ENCODE results near the gene TASOR2. TPM values are rescaled to one million over a fixed set of nuclear protein-coding genes. Genes with fewer than 3 reads are reported as not detected.
A peak's percentile ranks its signal among the peaks of the same experiment; 100 is the strongest.

Gene TASOR2, protein sequence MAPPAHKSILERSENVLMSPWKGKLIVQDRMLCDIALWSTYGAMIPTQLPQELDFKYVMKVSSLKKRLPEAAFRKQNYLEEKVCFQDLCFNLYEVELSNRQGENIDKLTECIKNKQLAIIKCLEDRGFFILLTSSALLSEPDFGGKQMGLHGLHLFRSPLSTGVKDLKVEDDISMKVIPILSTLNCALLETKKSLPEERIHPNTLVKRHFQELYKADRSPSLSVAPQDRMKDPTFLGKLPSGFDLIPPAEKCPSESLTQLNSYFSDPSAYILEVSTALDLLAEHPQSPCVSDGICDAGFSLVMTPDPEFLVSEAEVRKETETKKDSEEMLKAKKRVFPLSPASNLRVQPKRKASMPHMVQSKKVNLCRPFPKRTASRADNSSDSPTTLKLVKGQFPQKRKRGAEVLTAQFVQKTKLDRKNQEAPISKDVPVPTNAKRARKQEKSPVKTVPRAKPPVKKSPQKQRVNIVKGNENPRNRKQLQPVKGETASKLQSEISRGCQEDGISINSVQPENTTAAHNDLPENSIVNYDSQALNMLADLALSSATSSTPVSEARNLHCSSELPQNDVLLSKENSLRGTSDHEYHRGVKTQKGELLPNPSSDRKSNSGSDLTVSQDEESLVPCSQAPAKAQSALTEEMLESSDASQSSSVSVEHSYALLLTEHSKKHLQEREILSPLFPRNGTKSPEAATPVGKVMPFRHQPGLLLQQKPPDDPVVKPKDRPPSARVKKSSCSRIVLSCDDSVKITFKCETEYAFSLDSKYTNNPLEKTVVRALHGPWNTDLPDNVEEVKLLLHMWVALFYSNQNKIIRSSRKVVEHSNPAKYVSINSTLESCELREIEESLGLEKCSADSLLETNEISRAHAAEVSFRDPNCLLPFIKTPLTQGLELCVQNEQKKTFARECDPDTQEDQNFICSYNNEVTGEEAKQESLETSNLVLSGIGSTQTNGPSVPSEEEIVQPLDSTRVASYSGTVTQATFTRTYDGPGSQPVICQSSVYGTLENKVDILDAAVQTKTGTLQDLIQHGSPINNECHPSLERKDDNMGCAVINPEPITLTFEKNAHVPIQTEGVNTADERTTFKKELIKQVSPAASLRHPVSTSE (N-terminal part only)
- 72.6 and 74.4 TPM in 2 replicates for total RNA-seq (2014; rRNA removed; shearing (Covaris generic))
- polyA plus RNA-seq (2015; cell fraction: cytosol; rRNA removed) = 18.7 and 24.0 TPM in 2 replicates
- polyA plus RNA-seq (2015; cell fraction: nucleus; rRNA removed) = 82.1 and 112 TPM in 2 replicates

DNA sequence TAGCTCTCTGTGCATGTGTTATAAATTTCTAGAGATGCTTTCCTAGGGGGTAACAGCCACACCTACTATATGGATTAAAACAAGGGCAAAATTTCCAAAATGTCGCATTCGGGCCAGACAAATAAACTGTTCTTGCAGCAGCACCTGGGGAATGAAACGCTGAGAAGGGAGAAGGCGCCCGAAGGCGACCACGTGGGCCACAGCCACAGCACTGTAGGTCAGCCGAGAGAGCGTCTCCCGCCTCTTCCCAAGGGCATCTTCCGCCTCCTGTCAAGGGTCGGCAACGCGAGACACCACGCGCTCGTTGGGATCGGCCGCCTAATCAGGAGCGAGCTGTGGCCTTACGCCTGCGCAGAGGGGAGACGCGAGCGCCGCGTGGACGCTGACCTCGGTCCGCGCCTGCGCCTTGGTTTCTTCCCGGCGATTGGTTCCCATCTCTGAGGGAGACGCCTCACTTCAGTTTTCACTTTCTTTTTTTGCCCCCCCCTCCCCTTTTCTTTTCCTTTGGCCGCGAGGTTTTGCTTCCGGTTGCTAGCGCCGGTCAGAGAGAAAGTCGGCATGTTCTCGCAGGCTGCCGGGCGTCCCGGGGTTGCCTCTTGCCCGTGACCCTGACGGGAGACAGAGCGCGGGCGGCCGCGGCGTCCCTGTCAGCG lies at the start of gene TASOR2:
Gene TASOR2, plus strand, starts transcription at position 521 of the 653 bp plus-strand sequence. CDS start 35,805 bp downstream, outside the sequence.
- peak; percentile 98 for DNase-seq (ENCODE audit: low read depth)

DNA sequence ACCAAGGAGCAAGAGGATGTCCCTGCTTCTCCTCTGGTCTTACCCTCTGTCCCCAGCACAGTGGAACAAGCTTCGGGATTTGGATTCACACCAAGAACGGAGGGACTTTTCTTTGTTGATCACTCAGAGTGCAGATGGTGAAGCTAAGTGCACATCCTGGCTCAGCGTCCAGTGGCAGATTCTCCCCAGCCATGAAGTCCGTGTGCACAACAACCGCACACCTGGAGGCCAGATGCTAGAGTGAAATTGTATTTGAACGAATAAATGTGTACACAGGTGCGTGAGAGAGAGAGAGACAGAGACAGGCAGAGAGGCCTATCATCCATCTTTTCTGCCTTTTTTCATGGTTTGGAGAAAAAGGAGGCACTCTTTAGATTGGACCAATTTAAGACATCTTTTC lies 49.7 kb upstream of the TASOR2 start:
- no peak for DNase-seq (ENCODE audit: low read depth)

DNA sequence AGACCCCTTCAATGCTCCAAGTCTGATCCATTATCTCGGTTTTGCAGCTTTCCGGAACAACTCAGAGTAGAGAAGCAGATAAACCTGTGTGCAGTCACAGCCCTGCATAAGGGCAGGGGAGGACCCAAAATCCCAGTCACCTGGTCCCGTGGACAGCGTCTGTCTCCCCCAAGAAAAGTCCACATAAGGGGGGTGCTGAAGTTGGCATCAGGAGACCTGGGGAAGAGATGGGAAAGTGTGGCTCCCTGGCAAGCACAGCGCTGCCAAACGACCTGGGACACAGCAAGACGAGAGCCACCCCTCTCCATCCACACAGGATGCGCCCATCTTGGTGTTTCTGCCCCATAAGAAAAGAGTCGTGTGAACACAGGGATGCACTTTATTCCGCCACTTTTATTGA lies 46.1 kb upstream of the TASOR2 start:
- DNase-seq (ENCODE audit: low read depth) = no peak

DNA sequence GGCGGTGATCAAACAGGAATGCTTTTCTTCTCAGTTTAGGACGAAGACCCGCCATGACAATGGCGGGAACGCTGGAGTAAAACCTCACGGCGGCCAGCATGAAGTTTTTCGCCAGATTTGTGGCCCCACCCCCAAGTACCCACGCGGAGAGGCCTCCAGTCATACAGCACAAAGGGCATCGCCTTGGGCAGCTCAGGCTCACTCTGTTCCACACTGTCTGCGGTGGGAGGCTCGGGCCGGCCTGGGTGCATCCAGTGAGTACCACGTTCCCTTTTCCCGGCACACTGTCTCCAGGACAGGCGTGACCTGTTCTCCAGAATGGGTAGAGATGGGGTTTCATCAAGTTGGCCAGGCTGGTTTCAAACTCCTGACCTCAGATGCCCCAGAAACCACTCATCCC lies 45.6 kb upstream of the TASOR2 start:
- DNase-seq (ENCODE audit: low read depth) = no peak

DNA sequence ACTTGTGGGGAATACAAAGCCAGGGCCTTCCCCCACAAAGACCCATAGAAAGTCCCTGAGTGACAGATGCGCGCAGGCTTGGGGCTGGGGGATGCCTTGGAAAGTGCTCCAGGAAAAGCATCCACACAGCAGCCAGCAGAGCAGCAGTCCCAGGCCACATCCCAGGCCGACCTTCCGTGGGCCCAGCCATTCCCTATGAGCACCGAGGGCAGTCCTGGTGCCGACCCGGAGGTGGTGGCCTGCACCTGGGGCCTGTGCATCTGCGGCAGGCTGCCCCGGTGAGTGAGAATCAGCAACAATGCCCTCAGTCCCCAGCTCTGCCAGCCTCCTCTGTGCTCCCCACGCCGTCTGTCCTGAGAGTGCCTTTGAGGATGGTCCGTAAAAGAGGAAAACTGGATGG lies 44.6 kb upstream of the TASOR2 start:
- no peak for DNase-seq (ENCODE audit: low read depth)

DNA sequence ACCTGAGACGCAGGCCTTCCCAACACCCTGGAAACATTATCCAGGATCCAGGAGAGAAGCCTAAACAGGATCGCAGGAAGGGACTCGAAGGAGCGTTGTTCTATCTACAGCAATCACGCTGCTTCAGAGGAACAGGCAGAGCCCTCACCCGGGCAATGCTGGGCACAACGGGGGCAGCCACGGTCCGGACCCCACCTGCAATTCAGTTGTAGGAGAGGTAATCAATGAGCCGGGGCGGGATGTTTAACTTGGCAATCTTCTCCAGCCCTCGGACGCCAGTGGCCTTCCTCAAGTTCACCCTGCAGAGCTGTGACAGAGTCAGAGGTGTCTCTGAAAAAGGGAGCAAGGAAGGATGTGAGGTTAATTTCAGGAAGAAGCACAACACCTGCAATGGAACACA lies 44.1 kb upstream of the TASOR2 start:
- no peak for DNase-seq (ENCODE audit: low read depth)

DNA sequence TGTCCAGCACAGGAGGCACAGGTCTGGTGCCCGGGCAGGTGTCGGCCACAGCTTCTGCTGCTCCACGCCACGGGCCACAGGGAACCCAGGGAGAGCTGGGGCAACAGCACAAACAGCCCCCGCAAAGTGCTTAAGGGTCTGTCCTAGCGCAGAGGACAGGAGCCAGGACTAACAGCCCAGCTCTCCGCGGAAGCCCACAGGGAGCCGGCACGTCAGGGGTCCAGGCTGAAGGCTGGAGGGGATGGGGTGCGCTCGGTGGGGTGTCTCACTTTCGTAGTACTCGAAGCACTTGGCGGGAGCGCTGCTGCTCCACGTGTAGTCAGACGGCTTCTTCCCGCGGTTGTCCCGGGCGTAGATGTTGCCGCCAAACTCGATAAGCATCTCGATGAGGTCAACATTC lies 43.1 kb upstream of the TASOR2 start:
- no peak for DNase-seq (ENCODE audit: low read depth)

DNA sequence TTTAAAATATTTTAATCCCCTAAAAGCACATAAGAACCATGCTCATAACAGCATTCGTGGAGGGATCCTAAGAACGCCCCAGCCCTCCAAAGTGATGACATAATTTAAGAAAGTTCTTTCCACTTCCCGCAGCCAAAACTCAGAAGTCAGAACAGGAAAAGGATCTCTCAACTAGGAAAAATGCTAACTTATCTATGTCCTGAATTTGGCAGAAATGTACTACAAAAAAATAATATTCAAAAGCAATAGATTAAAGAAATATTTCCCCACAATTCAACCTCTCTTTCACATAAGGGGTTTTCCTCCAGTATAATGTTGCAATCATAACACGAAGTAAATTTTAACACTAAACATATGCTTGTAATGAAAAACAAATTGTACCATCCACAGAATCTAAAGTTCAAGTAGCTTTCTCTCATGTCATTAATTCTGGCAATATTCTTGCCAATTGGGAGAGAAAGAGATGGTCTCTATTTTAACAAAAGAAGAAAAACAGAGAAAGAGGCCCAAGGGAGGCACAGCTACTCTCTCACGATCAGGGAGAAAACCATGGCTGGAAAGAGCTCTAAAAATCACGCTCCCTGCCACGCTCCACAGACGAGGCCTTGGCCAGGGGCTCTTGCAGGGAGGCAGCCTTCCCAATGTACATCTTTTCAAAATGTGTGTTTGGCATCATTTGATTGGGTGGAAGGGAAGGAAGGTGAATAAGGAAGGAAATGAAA lies 41.1 kb upstream of the TASOR2 start:
- DNase-seq (ENCODE audit: low read depth) = no peak

DNA sequence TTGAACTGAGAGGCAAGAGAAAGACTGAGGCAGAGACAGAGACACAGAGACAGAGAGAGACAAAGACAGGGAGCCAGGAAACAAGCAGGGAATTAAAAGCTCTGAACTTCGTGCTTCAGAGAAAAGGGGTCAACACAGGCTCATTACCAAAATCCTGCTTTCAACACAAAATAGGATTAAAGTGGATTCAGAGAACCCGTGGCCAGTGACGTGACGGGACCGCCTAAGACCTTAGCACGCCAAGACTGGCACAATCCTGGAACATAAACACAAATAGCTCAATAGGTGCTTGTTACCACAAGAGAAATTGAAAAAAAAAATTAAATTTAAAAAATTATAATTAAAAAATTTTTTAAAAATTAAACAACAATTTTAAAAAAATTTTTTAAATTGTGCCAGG lies 39.7 kb upstream of the TASOR2 start:
- DNase-seq (ENCODE audit: low read depth) = no peak

DNA sequence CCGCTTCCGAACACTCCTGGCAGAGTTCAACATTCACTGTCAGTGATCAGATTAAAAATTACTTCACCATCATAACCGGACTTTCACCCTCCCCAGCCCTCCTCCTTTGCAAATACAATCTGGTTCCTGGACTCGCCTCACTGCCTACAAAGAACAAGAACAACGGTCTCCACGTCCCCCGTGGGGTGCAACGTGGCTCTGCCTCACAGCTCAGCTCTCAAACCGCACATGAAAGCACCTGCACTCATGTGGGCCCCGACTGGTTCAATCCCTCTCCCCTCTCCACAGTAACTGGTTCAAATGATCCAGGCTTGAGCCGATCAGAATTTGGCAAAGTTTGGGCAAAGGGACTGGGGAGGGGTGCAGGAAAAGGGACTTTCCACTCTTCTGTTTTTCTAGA lies 39.3 kb upstream of the TASOR2 start:
- no peak for DNase-seq (ENCODE audit: low read depth)

DNA sequence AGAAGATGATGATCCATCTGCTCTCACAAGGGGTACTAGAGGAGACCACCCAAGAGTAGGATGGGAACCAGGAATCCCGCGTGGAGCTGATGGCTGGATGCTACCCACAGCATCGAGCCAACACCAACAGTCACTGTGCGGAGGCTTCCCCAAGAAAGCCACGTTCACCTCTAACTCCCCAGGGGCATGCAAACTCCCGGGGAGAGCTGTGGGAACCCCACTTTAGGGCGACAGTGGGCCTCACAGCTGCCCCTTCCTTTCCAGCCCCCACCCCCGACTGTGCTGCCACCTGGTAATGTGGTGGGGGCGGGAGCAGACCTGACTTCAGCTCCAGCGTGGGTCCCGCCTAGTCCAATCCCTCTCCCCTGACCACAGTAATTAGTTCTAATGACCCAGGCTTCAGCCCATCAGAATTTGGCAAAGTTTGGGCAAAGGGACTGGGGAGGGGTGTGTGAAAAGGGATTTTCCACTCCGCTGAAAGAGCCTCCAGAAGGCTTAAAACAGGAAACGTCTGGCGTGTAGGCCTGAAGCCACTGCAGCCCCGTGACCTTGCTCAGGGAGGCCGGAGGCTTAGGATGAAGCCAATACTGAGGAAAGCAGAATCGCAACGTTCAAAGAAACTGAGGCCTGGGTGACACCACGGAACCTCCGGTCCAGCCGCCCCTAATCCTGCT lies 38.6 kb upstream of the TASOR2 start:
- no peak for DNase-seq (ENCODE audit: low read depth)

DNA sequence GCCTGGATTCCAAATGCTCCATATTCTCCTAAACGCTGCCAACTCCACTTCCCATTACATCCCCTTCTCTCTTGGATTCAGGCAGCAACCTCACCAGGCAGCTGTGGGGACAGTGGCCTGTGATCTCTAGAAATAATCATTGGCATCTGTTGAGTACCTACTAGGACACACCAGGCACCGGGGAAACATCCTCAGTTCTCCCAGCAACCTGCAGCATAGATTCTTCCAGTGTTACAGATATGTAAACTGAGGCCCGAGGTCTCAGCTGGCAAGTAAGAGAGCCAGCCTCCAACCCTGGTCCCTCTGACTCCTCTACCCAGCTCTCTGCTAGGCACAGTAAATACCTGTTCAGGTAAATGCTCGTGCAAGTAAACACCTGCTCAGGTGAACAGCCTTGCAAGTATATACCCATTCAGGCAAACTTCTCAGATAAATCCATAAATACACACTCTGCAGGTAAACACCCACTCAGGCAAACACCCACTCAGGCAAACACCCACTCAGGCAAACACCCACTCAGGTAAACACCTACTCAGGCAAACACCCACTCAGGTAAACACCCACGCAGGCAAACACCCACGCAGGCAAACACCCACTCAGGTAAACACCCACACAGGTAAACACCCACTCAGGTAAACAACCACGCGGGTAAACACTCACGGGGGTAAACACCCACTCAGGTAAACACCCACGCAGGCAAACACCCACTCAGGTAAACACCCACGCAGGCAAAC lies 37.0 kb upstream of the TASOR2 start:
- DNase-seq (ENCODE audit: low read depth) = no peak

DNA sequence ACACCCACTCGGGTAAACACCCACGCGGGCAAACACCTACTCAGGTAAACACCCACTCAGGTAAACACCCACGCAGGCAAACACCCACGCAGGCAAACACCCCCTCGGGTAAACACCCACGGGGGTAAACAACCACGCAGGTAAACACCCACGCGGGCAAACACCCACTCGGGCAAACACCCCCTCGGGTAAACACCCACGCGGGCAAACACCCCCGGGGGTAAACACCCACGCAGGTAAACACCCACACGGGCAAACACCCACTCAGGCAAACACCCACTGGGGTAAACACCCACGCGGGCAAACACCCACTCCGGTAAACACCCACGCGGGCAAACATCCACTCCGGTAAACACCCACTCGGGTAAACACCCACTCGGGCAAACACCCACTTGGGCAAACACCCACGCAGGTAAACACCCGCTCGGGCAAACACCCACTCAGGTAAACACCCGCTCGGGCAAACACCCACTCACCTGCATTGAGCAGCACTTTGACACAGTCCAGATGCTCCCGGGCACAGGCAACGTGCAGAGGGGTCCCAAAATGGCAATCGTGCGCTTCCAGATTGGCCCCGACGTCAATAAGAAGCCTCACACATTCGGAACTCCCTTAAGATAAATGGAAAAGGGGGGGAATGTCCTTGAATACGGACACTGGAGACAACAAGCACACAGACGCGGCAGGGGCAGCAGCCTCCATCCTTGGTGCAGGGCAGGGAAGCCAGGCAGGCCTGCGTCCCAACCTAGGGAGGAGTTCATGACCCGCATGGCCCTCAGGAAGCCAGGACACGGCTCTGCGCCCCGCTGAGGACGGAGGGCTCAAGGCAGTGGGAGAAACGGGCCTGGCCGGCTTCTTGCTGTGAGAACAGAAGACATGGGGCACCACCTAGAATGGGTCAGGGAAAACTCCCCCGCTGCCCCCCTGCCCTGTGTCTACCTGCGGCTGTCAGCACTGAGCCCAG lies 35.9 kb upstream of the TASOR2 start:
- DNase-seq (ENCODE audit: low read depth) = peak; percentile 6

DNA sequence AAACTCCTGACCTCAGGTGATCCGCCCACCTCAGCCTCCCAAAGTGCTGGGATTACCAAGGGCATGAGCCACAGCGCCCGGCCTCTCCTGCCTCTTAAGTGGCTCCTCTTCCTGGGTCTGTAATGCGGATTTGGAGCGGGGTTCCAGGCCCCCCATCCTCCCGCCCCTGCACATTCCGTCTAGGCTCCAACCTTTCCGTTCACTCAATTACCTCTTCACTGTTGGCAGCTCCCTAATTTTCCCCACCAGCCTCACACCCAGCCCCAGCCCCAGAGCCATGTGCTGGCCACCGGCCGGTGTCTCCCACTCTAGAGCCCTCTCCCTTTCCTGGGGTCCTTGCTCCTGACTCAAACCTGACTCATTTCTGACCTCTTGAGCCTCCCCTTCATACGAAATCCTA lies 34.9 kb upstream of the TASOR2 start:
- no peak for DNase-seq (ENCODE audit: low read depth)

DNA sequence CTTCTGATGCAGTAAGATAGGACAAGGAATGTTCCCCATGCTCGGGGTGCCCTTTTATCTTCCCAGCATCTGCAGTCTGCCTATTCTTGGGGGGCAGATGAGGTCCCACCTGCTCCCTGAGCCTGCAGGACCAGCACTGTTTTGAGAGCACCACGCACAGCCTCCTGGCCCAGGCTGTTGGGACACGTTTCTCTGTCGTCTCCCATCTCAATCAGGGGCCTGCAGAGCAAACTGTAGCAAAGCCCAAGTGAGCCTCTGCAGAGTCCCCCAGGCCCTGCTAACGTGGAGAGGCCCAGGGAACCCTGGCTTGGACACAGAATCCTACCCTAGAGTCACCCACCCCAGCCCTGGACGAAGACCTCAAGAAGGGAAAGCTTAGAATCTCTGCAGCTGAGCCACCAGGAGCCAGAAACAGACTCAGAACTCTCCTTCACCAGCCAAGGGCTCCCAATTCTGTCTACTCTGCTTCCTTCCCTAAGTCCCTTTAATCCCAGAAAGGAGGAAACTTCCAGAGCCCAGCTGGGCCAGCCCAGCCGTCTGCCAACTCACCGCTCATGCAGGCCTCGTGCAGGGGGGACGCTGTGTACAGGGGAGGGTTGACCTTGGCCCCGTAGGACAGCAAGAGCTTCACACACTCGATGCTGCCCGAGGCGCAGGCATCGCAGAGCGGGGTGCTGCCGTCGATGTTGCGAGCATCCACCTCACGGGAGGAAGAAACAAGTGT lies 33.8 kb upstream of the TASOR2 start:
- DNase-seq (ENCODE audit: low read depth) = no peak

DNA sequence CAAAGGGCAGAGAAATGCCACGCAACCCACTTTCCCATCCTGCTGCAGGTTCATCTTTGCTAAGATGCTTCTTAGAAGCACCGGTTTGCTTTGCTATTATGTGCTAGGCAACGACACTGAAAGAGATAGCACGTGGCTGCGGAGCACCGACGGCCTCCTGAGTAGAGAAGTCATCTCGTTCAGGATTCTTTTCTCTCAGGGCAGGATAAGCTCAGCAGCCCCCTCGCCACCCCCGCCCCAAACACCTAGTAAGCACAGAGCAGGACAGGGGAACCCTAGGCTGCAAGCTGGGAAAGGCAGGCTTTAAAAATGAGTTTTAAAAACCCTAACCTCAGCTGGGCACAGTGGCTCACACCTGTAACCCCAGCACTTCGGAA lies 33.3 kb upstream of the TASOR2 start:
- no peak for DNase-seq (ENCODE audit: low read depth)

DNA sequence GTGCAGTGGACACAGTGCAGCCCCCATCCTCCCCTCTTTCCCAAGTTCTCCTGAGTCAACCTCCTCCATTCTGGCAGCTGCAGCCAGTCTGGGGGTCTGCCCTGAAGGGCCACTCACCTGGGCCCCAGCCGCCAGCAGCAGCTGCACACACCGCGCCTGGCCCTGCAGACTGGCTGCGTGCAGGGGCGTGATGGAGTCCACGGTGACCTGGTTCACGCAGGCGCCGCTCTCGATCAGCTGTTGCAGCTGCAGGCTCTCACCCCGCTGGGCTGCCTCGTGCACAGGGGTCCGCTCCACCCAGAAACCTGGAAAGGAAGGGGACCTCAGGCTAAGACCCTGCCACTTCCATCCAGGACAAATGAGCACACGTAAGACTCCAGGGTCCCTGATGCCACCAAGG lies 31.9 kb upstream of the TASOR2 start:
- no peak for DNase-seq (ENCODE audit: low read depth)
